GM19452 (cell line): ENCODE data around the gene TOPBP1.
"Not testable (repeated sequence)": the region's sequence is repeated elsewhere in the genome, so short reads cannot be mapped to it uniquely, and the experiment has no call there.

Source experiments
- ATAC-seq: cut with Tn5 transposase; IDR thresholded peaks from one replicate; pipeline ENCODE4 v1.9.1; 2021; ENCODE audit not compliant: unreplicated experiment

Gene TOPBP1

GRCh38 chr3:133661454-133662277, at the start of gene TOPBP1:
TSS of gene TOPBP1 (minus strand) at chr3:133661941. CDS start at chr3:133661127, 814 bp downstream.
- ATAC-seq, result peak; percentile 85

GRCh38 chr3:133711013-133711412, 49.3 kb upstream of the TOPBP1 start:
- ATAC-seq, result no peak

GRCh38 chr3:133709139-133709750, 47.5 kb upstream of the TOPBP1 start:
- ATAC-seq, result no peak

- no peak for ATAC-seq
Measured at GRCh38 chr3:133706033-133706432, 44.3 kb upstream of the TOPBP1 start.

- ATAC-seq, result no peak
Measured at GRCh38 chr3:133703915-133704314, 42.2 kb upstream of the TOPBP1 start.

GRCh38 chr3:133701435-133702358, 40.0 kb upstream of the TOPBP1 start:
- no peak for ATAC-seq

- ATAC-seq, result no peak
Measured at GRCh38 chr3:133700351-133700750, 38.6 kb upstream of the TOPBP1 start.

GRCh38 chr3:133699903-133700302, 38.2 kb upstream of the TOPBP1 start:
- no peak for ATAC-seq

GRCh38 chr3:133699467-133699866, 37.7 kb upstream of the TOPBP1 start:
- ATAC-seq, result no peak

GRCh38 chr3:133697960-133698359, 36.2 kb upstream of the TOPBP1 start:
- ATAC-seq, result no peak

GRCh38 chr3:133695560-133696171, 33.9 kb upstream of the TOPBP1 start:
- ATAC-seq, result no peak

GRCh38 chr3:133694288-133695268, 32.8 kb upstream of the TOPBP1 start:
- ATAC-seq, result no peak

GRCh38 chr3:133693821-133694220, 32.1 kb upstream of the TOPBP1 start:
- no peak for ATAC-seq

GRCh38 chr3:133692759-133693158, 31.0 kb upstream of the TOPBP1 start:
- ATAC-seq, result no peak

GRCh38 chr3:133691273-133692107, 29.7 kb upstream of the TOPBP1 start:
- no peak for ATAC-seq

- not testable (repeated sequence) for ATAC-seq
Measured at GRCh38 chr3:133677993-133678392, 16.3 kb upstream of the TOPBP1 start.

GRCh38 chr3:133676336-133677118, 14.8 kb upstream of the TOPBP1 start:
- no peak for ATAC-seq
